AG04449 (cell line): ENCODE results near the gene TRAP1.

Experiments
- CTCF ChIA-PET: fragments of 350-600 bp; formaldehyde crosslinking; extraction: SDS; loops from one replicate; lab custom pipeline; 2021; ENCODE audit warnings: antibody characterized with exemption; lab: Yijun Ruan, JAX
- POLR2A ChIA-PET: fragments of 400-600, 350-600 bp; formaldehyde crosslinking; extraction: SDS; loops from one replicate; lab custom pipeline; 2020; ENCODE audit warnings: antibody characterized with exemption, inconsistent platforms; lab: Yijun Ruan, JAX
- DNase-seq: peaks from one replicate; pipeline ENCODE4 v3.0.0-alpha.2; 2010; ENCODE audit warnings: low read depth, low spot score
- H3K4me3 ChIP-seq: 2 replicates; pipeline ENCODE4 v1.5.1; 2011; ENCODE audit warnings: low read depth, mild to moderate bottlenecking, control low read depth, low read length
- CTCF ChIP-seq: IDR thresholded peaks from one replicate; pipeline ENCODE4 v1.5.1; 2011; ENCODE audit warnings: mild to moderate bottlenecking, moderate library complexity, low read length, control low read depth, inconsistent platforms; ENCODE audit not compliant: insufficient read depth; ENCODE audit errors: missing control alignments

TRAP1 gene

GRCh38 chr16:3752984-3753383, 35.7 kb upstream of the TRAP1 start:
- no peak for DNase-seq
- no peak for TF ChIP-seq CTCF
- H3K4me3 ChIP-seq = no peak overlapping the region
- CTCF ChIA-PET = interaction anchor here (0.9 to 1.0 kb wide), 2 partner anchors 10 to 122 kb away, joined by 3 read pairs; no protein-coding TSS in a partner anchor
- POLR2A ChIA-PET = no interaction called here

GRCh38 chr16:3751878-3752277, 34.6 kb upstream of the TRAP1 start:
- TF ChIP-seq CTCF = no peak
- no peak overlapping the region for H3K4me3 ChIP-seq
- no peak for DNase-seq
- ChIA-PET POLR2A (no interaction called here), CTCF (interaction anchor here (0.9 to 1.0 kb wide), 3 partner anchors 11 to 126 kb away, joined by 3 read pairs; no protein-coding TSS in a partner anchor)

- ChIA-PET POLR2A (no interaction called here), CTCF (no interaction called here)
- no peak for TF ChIP-seq CTCF
- H3K4me3 ChIP-seq = no peak overlapping the region
- DNase-seq = no peak
These were observed 31.0 kb upstream of the TRAP1 start for GRCh38 chr16:3748307-3748706.

DNA sequence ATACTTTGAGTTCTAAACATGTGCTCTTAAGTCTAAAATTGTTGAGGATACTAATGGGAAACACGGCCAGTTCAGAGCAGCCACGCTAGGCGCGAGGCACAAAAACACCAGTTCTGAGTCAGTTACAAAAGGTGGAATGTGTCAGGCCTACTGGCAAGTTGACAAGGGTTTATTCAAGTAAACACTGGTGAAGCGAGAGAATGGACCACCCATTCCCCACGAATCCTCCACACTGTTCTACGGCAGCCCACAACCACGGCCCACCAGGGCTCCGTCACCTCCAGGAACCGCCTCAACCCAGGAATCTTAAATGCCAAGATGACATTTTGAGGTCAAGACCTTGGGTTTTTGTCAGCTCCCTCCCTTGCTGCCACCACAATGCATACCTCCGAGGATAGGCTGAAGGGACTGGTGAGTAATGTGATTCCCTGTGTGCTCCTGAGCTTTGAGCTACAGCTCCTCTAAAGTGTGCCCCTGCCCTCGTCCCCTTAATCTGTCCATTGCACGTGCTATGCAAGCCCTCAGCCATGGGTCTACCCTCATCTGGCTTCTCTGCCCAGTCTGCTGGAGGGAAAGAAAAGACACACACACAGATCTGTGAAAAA, 28.5 kb upstream of the TRAP1 start:
- POLR2A ChIA-PET = no interaction called here

GRCh38 chr16:3744018-3744417, 26.7 kb upstream of the TRAP1 start:
- ChIA-PET CTCF (interaction anchor here (1.3 kb wide), 1 partner anchor 53 kb away, joined by 3 read pairs; no protein-coding TSS in a partner anchor), POLR2A (no interaction called here)
- no peak overlapping the region for H3K4me3 ChIP-seq
- no peak for TF ChIP-seq CTCF
- DNase-seq = no peak

More for the DNA sequence above, 28.5 kb upstream of the TRAP1 start:
- TF ChIP-seq CTCF = no peak
- no peak for DNase-seq
- no peak overlapping the region for H3K4me3 ChIP-seq
- CTCF ChIA-PET = interaction anchor here (0.5 kb wide), 1 partner anchor 199 kb away, joined by 3 read pairs; no protein-coding TSS in a partner anchor

GRCh38 chr16:3740934-3741333, 23.6 kb upstream of the TRAP1 start:
- no peak for DNase-seq
- ChIA-PET POLR2A (no interaction called here), CTCF (no interaction called here)
- H3K4me3 ChIP-seq = no peak overlapping the region
- TF ChIP-seq CTCF = no peak
